Uterus (tissue), 4 donors: ENCODE measurements around the gene MZT2B. TPM values are rescaled to one million over a fixed set of nuclear protein-coding genes. Genes with fewer than 3 reads are reported as not detected.
"Not testable (repeated sequence)": the region's sequence is repeated elsewhere in the genome, so short reads cannot be mapped to it uniquely, and the experiment has no call there.

Experiments used
- DNase-seq, 2 donors: peaks; one replicate each; pipeline ENCODE4 v3.0.0-alpha.2; 2019 to 2020
- H3K27ac ChIP-seq, 2 donors: fragments of 200-600 bp; sonication (generic); 1 replicate in 1 of 2; 2 replicates in 1 of 2; pipeline ENCODE4 v1.5.1; 2016 to 2018
- H3K27me3 ChIP-seq, 2 donors: fragments of 200-600 bp; sonication (generic); one replicate each; pipeline ENCODE4 v1.5.1; 2018 to 2019; ENCODE audit warnings: control low read depth in 1 of 2
- H3K36me3 ChIP-seq, 2 donors: fragments of 200-600 bp; sonication (generic); one replicate each; pipeline ENCODE4 v1.5.1; 2019; ENCODE audit warnings: control low read depth in 1 of 2
- H3K4me1 ChIP-seq, 2 donors: fragments of 200-600 bp; sonication (generic); one replicate each; pipeline ENCODE4 v1.5.1; 2018 to 2019; ENCODE audit warnings: control low read depth in 1 of 2
- H3K4me3 ChIP-seq, 2 donors: fragments of 200-600 bp; sonication (generic); 1 replicate in 1 of 2; 2 replicates in 1 of 2; pipeline ENCODE4 v1.5.1; 2018 to 2019; ENCODE audit warnings: mild to moderate bottlenecking in 1 of 2
- H3K9me3 ChIP-seq, 2 donors: fragments of 200-600 bp; sonication (generic); one replicate each; pipeline ENCODE4 v1.5.1; 2019; ENCODE audit warnings: control low read depth in 1 of 2
- POLR2A ChIP-seq, 2 donors: fragments of 450-650 bp; IDR thresholded peaks; one replicate each; pipeline ENCODE4 v1.6.1; 2016; ENCODE audit warnings: antibody characterized with exemption in 2 of 2, mild to moderate bottlenecking in 1 of 2, moderate library complexity in 1 of 2
- intact Hi-C: fragments of 100-400 bp; cut with DNase I; formaldehyde crosslinking; loops from one replicate; pipeline ENCODE4 v1.15.1; 2023; ENCODE audit warnings: low total_unique reads
- total RNA-seq, 4 donors: library from RNA; depleted of rRNA in 3 of 4; stranded (reverse); fragments of >200 nt in 3 of 4; gene quantifications; one replicate each; pipeline versions ENCODE4 v1.1.0 to v1.2.4, GENCODE V29; 2014 to 2023
- TF ChIP-seq, protein P1 (sequence below), 4 experiments: fragments of 200-600 bp in 2 of 4; fragments of 450-650 bp in 2 of 4; sonication (generic) in 2 of 4; IDR thresholded peaks; one replicate each; pipeline ENCODE4 v1.5.1; 2016 to 2019; ENCODE audit warnings: antibody characterized with exemption in 4 of 4, mild to moderate bottlenecking in 2 of 4, moderate library complexity in 1 of 4
- donor health status: DM: yes; HTN: yes; CAD: no.

The MZT2B gene
- total RNA-seq, 4 donors from 2014 or later = 67.3 to 790 (median 231) TPM

DNA sequence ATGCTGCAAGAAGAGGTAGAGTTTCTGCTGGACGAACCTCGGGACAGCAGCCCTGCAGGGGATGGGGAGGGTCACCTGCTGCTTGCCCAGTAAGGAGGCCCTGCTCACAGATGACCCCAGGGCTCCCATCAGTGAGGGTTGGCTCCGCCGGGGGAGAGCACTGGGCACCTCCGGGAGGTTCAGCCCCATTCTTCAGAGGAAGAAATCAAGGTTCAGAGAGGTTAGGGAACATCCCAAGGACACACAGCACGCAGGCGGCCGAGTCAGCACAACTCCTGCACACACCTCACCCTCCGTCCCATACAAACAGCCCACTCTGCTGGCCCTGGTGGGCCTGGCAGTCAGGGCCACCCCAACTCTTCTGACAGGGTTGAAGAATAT is 25.4 kb upstream of the MZT2B start:
- H3K4me3 ChIP-seq = no peak overlapping the region
- no peak overlapping the region for H3K27ac ChIP-seq
- H3K9me3 ChIP-seq = no peaks in the 10 kb centered on the region
- DNase-seq = no peak
- H3K36me3 ChIP-seq = no peaks in the 10 kb centered on the region
- TF ChIP-seq, protein P1, sequence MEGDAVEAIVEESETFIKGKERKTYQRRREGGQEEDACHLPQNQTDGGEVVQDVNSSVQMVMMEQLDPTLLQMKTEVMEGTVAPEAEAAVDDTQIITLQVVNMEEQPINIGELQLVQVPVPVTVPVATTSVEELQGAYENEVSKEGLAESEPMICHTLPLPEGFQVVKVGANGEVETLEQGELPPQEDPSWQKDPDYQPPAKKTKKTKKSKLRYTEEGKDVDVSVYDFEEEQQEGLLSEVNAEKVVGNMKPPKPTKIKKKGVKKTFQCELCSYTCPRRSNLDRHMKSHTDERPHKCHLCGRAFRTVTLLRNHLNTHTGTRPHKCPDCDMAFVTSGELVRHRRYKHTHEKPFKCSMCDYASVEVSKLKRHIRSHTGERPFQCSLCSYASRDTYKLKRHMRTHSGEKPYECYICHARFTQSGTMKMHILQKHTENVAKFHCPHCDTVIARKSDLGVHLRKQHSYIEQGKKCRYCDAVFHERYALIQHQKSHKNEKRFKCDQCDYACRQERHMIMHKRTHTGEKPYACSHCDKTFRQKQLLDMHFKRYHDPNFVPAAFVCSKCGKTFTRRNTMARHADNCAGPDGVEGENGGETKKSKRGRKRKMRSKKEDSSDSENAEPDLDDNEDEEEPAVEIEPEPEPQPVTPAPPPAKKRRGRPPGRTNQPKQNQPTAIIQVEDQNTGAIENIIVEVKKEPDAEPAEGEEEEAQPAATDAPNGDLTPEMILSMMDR (IDR thresholded peaks at IDR 0.05) = no peak
- TF ChIP-seq POLR2A (IDR thresholded peaks at IDR 0.05) = no peak
- H3K27me3 ChIP-seq = no peaks in the 10 kb centered on the region
- H3K4me1 ChIP-seq = no peaks in the 10 kb centered on the region
- intact Hi-C loops = no loop called here

- H3K4me1 ChIP-seq, H3K9me3 ChIP-seq, H3K27me3 ChIP-seq, DNase-seq, intact Hi-C loops, H3K4me3 ChIP-seq, H3K36me3 ChIP-seq, H3K27ac ChIP-seq: not testable (repeated sequence)
Measured at GRCh38 chr2:130157354-130157753, 24.7 kb upstream of the MZT2B start.

DNA sequence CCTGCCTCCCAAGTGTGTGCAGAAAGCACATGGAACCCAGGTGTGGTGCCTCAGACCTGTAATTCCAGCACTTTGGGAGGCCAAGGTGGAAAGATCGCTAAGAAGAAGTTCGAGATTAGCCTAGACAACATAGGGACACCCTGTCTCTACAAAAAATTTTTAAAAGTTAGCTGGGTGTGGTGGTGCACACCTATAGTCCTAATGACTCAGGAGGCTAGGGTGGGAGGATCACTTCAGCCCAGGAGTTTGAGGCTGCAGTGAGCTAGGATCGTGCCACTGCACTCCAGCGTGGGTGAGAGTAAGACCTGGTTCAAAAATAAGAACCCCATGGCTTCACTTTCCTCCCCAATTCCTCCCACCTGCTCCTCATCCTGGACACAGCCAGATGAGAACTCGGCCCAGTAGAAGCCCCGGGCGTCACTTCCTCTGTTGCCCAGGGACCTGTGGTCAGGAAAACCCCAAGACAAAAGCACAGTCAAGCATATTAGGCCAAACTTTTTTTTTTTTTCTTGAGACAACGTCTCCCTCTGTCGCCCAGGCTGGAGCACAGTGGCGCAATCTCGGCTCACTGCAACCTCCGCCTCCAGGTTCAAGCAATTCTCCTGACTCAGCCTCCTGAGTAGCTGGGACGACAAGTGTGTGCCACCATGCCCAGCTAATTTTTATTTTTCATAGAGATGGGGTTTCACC is 24.1 kb upstream of the MZT2B start:
- H3K36me3 ChIP-seq = not testable (repeated sequence)

DNA sequence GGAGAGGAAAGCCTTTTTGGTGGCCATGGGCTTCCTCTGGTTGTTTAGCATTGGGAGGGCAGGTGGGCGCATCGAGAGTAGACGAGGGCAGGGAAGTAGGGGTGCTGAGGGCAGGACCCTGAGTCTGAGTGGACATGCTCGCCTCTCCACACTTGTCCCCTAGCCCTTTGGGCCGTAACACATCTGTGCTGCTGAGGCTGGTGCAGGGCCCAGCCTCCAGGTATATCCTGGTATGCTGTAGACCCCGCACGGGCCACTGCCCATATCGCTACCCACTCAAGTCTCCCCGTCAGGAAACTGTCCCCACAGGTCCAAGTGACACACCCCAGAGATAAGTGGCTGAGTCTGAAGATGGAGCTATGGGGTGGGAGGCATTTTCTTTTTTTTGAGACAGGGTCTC is 23.4 kb upstream of the MZT2B start:
- H3K36me3 ChIP-seq = no peaks in the 10 kb centered on the region
- intact Hi-C loops = no loop called here
- DNase-seq = no peak

More for the DNA sequence above, 24.1 kb upstream of the MZT2B start:
- H3K27me3 ChIP-seq, intact Hi-C loops, H3K4me3 ChIP-seq, H3K27ac ChIP-seq, DNase-seq, H3K4me1 ChIP-seq, H3K9me3 ChIP-seq: not testable (repeated sequence)

DNA sequence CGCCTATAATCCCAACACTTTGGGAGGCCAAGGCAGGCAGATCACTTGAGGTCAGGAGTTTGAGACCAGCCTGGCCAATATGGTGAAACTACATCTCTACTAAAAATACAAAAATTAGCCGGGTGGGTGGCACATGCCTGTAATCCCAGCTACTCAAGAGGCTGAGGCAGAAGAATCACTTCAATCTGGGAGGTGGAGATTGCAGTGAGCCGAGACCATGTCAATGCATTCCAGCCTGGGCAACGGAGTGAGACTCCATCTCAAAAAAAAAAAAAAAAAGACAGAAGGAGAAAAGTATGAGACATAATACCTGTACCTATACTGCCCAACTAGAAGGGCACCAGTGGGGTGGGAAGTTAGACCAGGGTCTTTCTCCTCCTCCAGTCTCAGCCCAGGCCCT is 22.7 kb upstream of the MZT2B start:
- H3K4me3 ChIP-seq, DNase-seq, H3K4me1 ChIP-seq, H3K9me3 ChIP-seq, H3K27me3 ChIP-seq, H3K36me3 ChIP-seq, intact Hi-C loops, H3K27ac ChIP-seq: not testable (repeated sequence)

More for the DNA sequence above, 23.4 kb upstream of the MZT2B start:
- Histone ChIP-seq H3K27me3 (no peaks in the 10 kb centered on the region), H3K4me1 (no peaks in the 10 kb centered on the region), H3K27ac (no peak overlapping the region), H3K4me3 (no peak overlapping the region), H3K9me3 (no peaks in the 10 kb centered on the region)
- TF ChIP-seq, protein P1 (IDR thresholded peaks at IDR 0.05) = no peak
- no peak for TF ChIP-seq POLR2A (IDR thresholded peaks at IDR 0.05)

DNA sequence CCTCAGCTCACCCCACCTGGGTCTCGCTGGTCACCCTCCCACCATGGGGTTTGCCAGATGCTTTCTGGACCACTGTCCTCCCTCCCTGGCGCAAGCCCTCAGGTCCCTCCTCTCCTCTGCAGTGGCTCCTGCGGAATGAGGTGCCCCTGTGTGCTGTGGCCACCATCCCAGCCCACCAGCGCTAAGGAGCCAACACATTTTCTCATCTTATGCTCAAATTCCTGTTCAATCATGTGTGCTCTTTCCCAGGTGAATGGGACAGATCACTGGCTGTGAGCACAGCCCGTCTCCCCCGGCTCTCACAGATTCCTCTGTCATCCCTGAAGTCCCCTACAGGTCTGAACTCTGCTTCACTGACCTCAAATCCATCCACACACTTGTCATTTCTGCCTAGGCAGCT is 21.9 kb upstream of the MZT2B start:
- no peaks in the 10 kb centered on the region for H3K27me3 ChIP-seq
- H3K36me3 ChIP-seq = no peaks in the 10 kb centered on the region
- H3K4me1 ChIP-seq = no peaks in the 10 kb centered on the region
- TF ChIP-seq POLR2A (IDR thresholded peaks at IDR 0.05) = no peak
- TF ChIP-seq, protein P1 (IDR thresholded peaks at IDR 0.05) = no peak
- intact Hi-C loops = no loop called here
- H3K27ac ChIP-seq = no peak overlapping the region
- H3K9me3 ChIP-seq = no peaks in the 10 kb centered on the region
- no peak overlapping the region for H3K4me3 ChIP-seq
- DNase-seq = no peak

DNA sequence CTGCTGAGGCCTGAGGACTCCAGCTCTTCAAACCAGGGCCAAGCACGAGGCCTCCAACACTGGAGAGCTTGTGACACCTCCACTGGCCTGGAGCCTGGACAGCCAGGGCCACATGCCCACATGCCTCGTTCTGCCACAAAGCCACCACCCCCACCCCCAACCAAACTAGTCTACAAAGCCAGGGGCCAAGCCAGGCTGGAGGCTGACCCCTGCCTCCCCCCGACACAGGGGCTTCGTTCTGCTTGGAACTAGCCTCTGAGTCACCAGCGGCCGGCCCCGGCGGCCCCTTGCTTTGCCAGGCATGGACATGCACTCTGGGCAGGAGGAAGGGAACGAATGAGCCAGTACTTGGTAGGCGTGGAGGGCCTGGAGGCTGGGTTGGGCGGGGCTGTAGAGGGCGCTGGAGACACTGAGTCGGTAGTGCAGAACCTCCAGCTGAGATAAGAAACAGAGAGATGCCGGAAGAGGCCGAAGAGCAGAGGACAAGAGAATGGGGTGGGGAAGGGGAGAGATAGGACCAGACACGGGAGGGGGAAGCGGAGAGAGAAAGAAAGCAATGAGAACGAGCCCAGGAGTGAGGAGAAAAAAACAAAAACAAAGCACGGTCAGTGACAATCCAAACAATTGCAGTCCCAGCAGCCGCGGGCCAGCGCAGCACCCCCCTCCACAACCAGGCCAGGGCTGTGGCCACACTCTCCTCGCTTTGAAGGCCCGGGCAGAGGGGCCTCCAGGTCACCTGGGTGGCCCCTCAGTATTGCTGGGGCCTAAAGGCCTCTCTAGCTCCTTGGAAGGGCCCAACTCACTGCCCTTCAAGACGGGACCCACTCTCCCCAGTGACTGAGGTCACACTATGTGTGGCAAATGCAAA is 21.0 kb upstream of the MZT2B start:
- H3K4me3 ChIP-seq, H3K36me3 ChIP-seq, H3K27me3 ChIP-seq, H3K9me3 ChIP-seq, DNase-seq, intact Hi-C loops, H3K4me1 ChIP-seq, H3K27ac ChIP-seq: not testable (repeated sequence)

DNA sequence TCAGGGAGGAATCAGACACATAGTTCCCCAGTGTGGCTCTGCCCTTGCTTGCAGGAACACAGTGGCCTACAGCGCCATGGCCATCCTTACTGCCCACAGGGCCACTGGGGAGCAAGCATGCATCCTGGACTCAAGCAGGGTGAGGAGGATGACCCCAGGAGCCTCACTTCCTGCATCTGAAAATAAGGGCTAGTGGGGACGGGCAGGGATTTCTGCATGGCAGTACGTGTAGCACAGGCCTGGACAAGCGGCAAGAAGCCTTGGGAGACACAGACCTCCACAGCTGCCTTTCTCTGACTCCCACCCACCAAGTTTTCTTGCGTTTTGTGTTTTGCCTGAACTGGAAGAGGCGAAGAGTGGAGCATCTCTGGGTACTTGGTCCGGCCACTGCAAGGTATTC is 19.6 kb upstream of the MZT2B start:
- not testable (repeated sequence) for DNase-seq

More for the DNA sequence above, 19.6 kb upstream of the MZT2B start:
- H3K4me3 ChIP-seq, H3K4me1 ChIP-seq, H3K36me3 ChIP-seq, H3K9me3 ChIP-seq, intact Hi-C loops, H3K27ac ChIP-seq, H3K27me3 ChIP-seq: not testable (repeated sequence)
